ENCODE results near the gene DRAXIN.

The DRAXIN gene

DNA sequence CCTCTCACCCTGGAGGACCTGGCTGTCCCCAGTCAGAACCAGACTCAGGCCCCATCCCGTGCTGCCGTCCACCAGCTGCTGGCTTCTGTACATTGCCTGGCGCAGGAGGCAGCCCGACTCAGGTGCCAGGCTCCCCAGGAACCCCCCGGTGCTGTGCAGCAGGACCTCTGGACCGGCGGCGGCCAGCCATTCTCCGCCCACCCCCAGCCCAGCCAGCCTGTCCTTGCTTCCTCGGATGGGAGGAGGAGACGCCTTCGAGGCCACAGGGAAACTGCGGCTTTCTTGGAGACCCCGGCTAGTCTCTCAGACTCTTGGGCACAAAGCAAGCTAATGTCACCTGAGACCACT is 74.9 kb downstream of the DRAXIN start:
- no peak for DNase-seq

DNA sequence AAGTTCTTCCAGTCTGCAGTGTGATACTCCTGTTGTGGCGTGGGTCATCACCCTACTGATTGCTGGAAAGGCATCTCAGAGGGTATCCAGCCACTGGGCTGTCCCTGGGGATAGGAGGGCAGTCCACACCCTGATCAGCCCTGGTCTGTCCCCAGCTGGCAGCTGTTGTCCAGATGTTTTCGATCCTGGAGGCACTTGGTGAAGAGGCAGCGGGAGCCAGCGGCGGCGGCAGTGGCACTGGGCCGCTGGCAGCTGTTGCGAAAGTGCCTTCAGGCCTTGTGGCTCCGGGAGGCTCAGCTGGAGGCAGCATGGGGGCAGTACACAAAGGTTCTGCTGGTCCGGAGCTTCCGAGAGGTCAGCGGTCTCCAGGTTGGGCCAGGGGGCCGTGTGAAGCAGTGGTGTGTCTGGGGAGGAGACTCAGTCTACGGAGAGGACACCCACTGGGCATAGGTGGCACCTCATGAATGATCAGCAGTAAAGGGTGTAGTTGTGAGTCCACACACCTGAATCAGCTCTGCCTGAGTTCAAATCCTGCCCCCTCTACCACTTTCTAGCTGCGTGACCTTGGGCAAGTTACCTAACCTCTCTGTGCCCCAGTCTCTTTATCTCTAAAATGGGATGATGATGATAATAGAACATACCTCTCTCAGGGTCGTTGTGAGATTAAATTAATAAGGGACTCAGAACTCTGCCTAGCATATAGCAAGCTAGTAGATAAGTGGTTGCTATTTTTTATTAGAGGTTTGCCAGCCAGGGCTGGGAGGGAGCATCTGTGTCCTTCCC is 76.6 kb downstream of the DRAXIN start:
- DNase-seq, result no peak

DNA sequence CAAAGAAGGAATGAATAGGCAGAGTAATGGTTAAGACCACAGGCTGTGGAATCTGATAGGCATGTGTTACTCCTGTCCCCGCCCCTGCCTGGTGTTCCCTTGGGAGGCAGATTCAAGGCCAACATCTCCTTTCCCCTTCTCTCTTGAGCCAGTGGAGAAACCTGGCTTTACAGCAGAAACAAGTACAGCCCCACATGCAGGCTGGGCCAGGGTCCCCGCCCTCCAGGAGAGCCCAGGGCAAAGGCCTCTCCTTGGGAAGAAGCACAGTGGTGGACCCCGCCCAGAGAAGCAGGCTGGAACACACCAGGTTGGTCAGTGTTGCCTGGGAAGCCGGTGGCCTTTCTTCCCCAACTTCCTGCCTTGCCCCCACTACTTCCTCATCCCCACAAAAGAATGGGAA is 77.3 kb downstream of the DRAXIN start:
- peak; percentile 40 for DNase-seq

DNA sequence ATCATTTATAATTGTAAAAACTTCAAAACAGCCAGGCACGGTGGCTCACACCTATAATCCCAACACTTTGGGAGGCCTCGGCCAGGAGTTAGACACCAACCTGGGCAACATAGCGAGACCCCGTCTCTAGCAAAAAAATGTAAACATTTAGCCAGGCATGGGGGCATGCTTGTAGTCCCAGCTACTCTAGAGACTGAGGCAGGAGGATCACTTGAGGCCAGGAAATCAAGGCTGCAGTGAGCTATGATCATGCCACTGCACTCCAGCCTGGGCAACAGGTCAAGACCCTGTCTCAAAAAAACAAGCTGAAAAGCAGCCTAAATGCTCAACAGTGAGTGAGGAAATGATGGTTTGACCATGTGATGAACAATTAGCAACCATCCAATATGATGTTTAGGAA is 77.8 kb downstream of the DRAXIN start:
- no peak for DNase-seq

DNA sequence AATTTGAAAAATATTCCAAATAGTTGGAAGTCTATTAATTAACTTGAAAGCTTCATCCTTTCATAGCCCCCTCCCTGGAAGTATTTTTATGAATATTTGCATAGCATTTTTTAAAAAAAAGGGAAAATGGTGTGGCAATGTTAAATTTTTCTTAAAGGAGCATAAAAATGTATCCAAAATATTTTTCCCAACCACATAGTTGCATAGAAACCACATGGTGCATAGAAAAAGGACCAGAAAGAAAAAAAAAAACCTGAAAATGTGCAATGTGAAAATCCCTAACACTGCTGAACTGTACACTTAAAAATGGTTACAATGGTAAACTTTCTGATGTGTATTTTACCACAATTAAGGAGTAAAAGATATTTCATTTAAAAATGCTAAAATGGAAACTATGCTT is 78.5 kb downstream of the DRAXIN start:
- peak; percentile 41 for DNase-seq

DNA sequence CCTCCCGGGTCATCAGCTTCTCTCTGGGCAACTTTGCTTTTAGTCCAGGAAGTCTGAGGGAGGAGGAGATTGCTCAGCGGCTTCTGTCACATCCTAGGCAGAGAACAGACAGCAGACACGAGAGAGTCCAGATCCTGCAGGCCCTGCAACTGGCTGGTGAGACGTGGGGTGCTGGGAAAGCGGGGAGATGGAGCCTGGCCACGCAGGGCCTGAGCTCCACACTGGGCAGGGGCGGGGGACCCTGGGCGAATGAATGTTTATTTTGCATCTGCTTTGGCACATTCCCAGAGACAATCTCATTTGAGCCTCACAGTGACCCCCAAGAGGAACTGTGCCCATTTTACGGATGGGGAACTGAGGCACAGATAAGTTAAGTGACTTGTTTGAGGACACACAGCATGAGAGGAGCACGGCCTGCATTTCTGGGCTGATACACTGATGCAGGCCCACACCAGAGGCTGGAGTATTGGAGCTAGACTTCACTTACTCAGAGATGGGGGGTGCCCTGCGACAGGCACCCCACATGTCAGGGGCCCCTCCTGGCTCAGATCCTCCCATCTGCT is 80.1 kb downstream of the DRAXIN start:
- no peak for DNase-seq

DNA sequence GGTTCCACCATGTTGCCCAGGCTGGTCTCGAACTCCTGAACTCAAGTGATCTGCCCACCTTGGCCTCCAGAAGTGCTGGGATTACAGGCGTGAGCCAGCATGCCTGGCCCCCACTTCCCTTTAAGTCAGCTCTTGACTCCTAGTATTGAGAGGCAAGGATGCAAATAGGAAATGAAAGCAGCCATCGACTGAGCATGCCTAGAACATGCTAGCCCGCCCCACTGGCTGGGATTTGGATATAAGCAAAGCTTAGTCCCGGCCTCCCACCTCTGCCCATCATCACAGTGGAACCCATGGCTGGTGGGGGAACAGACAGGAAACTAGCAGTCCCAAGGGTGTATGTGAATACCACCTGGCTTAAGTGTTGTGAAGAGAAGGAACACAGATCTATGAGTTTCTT is 80.9 kb downstream of the DRAXIN start:
- DNase-seq, result no peak

DNA sequence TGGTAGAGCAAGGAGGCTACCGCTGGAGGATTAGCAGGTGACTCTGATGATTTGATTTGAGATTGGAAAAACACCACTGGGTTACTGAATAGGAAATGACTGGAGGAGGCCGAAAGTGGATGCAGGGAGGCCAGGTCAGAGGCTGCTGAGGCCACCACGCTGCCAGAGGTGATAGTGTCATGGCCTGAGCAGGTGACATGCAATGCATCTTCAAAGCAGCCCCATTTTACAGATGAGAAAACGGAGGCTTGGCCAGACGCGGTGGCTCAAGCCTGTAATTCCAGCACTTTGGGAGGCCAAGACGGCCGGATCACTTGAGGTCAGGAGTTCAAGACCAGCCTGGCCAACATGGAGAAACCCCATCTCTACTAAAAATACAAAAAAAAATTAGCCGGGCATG is 83.2 kb downstream of the DRAXIN start:
- no peak for DNase-seq

Measured in fibroblast of skin of scalp (primary cell).